Effector CD4-positive, alpha-beta T cell (primary cell): ENCODE data around the gene PKIG.

ENCODE experiments used
- DNase-seq: peaks from one replicate; pipeline ENCODE4 v3.0.0-alpha.2; 2020

Gene PKIG

DNA sequence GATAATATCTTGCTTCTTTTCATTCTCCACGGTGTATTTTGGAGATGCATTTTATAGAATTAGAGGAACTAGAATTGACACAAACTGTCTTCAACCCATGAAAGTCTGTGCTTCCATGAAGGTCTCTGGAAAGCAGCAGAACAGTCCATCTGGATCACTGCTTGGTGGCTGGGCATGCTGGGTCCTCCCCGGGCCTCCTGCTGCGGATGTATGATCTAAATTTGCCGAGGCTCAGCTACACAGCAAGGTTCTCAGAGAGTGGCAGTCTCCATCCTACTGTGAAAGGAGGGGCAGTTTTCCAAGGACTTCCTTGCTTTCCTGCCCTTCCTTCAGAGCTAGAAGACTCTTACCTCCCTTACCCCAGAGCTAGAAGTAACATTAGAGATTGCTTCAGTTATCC lies 15.1 kb downstream of the PKIG start:
- no peak for DNase-seq

DNA sequence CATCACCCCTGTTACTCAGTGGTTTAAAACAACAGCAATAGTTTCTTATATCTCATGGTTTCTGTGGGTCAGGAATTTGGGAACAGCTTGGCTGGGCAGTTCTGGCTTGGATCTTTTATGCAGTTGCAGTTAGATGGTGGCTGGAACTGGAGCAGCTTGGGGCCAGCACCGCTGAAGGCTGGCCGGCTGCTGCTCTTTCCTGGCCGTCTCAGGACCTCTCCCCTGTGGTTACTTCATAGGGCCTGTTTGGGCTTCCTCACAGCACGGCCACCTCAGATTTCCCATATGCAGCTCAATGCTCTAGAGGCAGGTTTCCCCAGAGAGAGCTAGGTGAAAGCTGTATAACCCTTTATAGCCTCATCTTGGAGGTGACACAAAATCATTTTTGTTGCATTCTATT lies 15.6 kb downstream of the PKIG start:
- no peak for DNase-seq

DNA sequence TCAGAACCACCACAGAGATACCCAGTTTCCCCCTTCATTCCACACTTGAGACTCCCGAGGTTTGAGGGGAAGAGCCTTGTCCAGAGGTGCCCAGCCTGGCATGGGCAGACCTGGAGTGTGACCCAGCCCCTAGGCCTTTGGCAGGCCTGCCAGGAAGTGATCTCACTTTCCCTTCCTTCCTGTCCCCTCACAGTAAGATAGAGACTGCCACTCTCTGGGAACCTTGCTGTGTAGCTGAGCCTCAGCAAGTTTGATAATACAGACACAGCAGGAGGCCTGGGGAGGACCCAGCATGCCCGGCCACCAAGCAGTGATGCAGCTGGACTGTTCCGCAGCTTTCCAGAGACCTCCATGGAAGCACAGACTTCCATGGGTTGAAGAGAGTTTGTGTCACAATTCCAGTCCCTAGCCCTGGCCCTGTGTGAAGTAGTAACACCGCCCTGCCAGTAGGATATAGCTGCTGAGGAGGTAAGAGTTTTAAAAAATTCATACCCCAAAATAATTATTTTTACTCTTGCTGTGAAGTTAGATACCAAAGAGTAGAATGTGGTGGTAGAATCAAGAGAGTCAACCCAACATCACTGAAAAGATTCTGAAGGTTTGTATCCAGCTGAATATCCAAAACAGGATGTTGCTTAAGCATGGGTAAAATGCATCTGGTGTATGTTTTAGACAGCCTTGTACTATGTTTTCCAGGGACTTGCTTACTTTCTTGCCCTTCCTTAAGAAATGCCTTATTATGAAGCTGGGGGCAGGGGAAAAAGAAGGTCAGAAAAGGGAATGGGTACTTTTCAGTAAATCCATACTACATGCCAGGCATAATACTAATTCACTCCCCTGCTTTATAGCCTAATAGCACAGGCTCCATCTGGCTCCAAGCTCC lies 16.3 kb downstream of the PKIG start:
- no peak for DNase-seq

DNA sequence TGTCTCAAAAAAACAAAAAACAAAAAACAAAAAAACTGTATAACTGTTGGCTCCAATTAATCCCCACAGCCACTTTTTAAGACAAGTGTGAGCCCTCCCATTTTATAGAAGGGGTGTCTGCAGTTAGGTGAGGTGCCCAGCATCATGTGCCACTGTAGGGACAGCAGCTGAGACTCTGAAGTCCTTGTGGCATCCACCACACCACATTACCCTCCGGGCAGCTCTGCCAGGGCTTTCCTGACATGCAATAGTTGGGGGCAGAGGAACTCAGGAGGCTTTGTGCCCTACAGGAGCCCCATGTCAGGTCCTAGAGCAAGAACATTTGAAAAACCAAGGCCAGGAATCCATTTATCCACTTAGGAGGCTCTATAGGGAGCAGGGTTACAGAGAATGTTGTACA lies 17.3 kb downstream of the PKIG start:
- no peak for DNase-seq

DNA sequence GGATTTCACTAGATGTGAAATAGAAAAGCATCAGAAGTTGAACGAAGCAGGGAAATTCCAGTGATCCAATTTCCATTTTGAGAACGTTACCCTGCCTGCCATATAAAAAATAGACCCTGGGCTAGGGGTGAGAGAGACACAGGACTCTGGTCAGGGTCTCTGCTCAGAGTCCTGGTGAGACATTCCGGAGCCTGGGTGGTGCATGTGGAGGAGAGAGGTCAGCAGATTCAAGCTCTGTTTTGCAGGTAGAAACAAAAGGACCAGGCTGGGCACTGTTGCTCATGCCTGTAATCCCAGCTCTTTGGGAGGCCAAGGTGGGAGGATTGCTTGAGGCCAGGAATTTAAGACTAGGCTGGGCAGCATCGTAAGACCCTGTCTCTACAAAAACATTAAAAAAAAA lies 17.9 kb downstream of the PKIG start:
- DNase-seq = no peak

DNA sequence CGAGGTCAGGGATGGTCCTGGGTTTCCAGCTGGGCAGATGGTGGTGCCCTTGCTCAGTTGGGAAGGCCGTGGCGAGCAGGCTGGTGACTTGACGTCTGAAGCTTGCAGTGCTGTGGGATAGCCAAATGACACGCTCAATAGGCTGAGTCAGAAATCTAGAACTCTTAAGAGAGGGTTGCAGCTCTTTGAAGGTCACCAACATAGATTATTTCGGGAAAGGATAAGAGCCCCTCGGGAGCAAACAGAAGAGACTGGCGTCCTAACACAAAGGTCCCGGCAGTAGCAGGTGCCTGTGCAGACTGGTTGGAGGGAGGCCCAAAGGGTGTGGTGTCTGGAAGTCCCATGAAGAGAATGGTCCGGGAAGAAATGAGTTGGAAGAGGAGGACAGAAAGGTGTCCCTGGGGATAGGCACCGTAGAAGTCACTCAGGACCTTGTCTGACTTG lies 18.4 kb downstream of the PKIG start:
- DNase-seq = no peak

DNA sequence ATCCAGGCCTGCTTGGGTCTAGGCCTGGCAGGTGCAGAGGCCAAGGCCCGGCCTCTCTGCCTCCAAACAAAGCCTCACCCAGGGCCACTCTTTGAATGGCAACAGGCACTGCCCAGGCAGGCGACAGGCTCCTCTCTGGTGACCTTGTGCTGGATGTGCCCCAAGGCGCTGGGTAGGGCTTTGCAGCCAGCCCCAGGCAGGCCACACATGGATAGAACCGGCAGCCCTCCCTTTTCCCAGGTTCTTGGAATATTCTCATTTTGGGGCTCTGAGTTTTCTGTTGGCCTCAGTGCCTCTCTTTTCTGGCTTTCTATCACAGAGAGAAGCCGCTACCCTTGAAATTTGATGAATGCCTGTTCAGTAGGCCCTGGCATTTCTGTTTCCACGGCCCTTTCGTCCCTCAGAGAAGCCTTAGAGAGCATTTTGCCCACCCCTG lies 18.9 kb downstream of the PKIG start:
- DNase-seq = no peak

DNA sequence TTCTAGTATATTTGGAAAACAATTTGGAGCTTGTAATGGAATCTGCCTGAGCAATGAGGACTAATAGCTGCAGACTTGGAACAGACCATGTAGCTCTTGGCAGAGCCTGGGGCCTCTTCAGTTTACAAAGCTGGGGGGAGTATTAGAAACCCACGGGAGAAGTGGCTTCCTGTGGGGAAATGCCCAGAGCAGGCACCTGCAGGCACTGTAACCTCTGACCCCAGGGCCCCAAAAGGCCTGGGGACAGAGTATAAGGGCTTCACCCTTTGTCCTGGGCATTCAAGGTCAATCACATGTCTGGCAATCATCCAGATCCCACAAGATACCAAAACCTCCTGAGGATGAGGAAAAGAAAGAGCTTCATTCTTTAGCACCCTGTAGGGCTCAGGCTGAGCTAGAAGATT lies 19.4 kb downstream of the PKIG start:
- DNase-seq = no peak

DNA sequence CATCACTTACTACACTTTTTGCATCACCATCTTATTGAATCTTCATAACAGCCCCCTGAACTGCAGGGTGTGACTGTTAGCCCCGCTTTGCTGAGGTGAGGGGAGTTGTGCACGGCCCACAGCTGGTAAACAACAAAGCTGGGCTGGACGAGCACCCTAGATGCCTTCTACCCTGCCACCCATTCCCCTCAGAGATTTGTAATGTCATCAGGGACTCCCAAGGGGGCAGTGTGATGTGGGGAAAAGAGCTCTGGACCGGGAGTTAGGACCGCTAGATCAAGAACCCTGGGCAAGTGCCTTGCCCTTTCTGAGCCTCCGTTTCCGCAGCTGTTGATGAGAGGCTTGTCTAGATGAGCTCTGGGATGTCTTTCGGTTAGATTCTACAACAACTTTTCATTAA lies 20.9 kb downstream of the PKIG start:
- no peak for DNase-seq

DNA sequence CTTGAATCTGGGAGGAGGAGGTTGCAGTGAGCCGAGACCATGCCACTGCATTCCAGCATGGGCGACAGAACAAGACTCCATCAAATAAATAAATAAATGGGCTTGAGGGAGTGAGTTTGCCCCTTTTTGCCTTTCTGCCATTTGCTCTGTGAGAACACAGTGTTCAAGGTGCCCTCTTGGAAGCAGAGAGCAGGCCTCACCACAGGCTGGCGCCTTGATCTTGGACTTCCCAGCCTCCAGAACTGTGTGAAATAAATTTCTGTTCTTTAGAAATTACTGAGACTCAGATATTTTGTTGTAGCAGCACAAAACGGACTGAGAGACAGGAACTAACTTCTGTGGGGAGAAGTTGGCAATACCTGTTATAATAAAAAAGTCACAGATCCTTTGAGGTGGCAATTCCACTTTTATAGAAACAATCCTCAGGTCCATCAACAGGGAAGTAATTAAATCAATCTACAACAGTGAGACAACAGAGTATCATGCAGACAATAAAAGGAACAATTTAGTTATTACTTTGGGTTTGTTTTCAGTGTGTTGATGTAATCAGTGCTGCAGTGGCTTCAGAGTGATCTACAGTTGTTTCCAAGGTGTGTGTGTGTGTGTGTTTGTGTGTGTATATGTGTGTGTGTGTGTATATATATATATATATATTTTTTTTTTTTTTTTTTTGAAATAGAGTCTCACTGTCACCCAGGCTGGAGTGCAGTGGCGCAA lies 24.5 kb downstream of the PKIG start:
- no peak for DNase-seq

DNA sequence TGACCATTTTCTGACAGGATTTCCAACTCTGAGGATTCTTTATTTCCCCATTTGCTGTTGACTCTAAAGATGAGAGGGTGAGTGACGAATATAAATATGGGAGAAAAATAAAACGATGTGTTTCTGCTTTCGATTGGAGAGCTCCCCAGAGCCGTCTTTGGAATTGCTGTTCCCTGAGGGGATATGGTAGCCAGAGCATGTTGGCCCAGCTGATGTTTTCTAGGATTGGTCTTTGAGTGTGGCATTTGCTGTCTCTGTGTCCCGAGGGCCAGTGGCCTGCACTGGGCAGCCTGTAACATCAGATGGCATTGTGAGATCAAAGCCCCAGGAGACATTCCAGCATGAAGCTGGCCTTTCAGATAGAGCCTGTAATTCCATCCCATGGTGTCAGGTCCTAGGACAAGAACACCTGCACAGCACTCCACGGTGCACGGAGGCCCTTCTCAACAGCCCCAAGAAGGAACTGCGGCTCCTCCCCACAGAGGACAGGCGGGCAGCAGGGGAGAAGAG lies 26.7 kb downstream of the PKIG start:
- no peak for DNase-seq

DNA sequence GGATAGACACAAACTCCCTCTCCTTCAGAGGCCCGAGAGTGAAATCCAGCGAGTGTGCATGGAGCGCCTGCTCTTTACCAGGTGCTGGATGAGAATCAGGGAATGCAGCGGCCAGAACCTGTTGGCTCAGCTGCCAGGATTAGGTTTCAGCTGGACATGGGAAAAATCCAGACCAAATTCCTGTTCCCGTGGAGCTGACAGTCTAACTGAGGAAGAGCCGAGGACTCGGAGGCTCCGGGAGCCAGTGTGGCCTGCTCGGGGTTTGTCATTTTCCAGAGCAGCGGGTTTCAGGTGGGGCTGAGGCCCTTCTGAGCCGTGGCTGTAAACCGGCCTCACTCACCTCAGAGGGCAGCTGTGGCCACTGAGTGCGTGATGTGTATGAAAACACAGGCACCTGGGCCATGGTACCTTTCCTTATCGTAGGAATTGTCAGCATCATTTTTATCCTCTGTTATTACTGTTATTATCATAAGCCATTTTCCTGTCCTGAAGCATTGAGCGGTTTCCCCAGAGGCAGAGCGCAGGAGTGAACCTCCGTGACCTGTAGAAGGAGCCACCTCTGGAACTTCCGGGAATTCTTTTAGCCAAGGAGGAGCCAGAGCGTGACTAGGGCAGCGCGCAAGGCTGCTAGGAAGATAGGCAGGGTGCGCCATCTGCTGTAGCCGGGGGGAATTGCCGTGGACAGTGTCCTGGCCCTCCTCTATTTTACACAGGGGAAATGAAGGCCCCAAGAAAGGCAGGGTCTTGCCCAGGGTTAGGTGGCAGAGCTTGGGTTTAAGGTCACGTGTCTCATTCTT lies 27.3 kb downstream of the PKIG start:
- DNase-seq = peak; percentile 75

DNA sequence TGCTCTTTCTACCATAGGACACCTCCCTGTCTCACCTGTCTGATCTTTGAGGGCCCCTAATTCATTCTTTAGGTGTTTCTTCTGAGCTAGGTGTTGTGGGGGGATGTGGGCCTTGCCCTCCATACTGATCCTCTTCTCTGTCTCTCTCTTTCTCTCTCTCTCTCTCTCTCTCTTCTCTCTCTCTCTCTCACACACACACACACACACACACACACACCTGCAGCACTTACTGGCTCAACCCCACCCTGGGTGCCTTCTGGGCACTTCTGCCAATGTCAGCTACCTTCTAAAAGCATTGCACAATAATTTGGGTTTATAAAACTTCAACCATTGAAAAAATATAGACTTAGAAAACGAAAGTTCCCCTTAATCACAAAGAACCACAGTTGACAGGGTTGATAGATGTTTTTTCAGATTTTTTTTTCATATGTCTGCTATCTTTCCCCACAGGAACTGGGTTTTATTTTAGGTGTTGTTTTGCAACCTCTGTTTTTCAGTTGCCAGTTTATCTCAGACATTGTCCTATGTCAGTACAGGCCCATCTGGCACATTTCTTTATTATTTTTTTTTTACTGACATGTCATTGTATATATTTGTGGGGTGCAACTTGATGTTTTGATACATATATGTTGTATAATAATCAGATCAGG lies 28.1 kb downstream of the PKIG start:
- no peak for DNase-seq

DNA sequence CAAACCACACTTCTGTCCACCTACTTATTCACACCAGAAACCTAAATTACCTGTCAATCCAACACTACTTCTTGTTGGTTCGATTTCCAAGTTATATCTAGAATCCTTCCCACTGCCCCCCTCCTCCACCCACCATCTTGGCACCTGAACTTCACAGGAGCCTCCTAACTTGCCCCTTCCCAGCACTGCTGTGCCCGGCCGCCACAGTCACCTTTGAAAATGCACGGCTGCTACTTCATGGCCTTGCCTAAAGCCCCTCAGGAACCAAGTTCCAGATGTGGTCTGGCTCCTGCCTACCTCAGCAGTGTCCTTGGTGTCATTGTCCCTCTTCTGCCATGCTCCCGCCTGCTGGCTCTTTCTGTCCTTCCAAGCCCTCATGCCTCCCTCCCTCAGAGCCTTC lies 31.2 kb downstream of the PKIG start:
- no peak for DNase-seq

DNA sequence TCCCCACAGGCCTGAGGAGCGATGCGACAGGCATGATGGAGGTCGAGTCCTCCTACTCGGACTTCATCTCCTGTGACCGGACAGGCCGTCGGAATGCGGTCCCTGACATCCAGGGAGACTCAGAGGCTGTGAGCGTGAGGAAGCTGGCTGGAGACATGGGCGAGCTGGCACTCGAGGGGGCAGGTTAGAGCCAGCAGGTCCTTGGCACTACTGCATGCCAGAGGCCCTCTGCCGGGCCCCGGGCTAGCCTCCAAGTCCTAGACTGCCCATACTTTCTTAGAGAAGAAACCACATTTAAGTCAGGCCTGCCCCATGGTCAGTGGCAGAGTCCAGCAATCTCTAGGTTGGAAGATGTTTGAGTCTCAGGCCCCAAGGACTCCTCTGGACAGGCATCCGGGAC lies 32.1 kb downstream of the PKIG start:
- DNase-seq = no peak

DNA sequence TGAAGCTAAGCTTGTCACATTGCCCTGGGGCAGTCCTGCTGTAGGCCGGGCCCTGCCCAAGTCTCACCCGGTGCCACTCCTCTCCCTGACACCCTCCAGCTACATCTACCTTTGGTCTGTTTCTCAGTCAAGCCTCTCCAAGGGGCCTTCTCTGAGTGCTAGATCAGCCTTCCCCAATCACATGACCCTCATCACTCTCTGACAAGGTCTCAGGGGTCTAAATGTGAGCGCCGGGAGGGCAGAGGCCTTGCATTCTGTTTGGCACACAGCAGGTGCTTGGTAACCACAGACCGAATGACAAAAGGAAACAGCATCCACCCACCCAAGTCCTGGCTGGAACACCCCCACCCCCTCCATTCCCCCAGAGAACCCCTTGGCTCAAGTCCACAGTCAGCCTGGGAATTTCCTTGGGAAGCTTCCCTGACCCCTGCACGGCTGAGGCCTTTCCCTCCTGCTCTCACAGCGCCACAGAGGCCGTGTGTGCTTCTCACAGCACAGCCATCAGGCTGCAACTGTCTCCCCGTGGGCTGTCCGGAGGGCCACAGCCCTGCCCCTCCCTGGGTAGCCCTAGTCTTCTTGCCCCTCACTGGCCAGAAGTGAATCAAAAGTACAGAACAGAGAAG lies 32.9 kb downstream of the PKIG start:
- DNase-seq = no peak

DNA sequence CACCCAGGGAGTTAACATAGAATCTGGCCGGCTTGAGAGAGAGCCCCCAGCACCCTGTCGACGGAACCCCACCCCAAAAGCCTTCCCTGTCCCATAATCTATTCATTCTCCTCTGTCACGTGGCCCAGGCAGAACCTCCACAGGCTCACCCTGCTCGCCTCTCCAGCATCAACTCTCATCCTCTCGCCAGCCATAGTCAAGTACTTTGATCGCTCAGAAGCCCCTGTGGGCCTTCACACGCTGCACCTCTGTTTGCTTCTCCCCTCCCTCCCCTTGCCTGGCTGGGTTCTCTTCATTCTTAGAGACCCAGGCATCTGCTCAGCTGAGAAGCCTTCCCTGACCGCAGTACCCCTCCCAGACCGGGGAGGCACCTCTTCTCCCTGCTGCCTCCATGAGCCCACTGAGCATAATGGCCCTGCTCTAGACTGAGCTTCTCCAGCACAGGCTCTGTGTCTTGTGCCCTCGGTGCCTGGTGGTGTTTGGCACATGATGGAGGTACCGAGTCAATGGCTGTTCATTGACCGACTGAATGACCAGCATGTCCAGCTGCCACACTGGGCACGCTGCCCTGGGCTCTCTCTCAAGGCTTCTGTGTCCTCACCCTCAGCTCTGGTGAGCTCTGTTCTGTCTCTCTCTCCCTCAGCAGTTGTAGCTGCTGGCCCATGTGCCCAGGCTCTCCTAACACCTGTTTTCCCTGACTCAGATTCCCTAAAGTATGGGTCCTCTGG lies 33.7 kb downstream of the PKIG start:
- no peak for DNase-seq

DNA sequence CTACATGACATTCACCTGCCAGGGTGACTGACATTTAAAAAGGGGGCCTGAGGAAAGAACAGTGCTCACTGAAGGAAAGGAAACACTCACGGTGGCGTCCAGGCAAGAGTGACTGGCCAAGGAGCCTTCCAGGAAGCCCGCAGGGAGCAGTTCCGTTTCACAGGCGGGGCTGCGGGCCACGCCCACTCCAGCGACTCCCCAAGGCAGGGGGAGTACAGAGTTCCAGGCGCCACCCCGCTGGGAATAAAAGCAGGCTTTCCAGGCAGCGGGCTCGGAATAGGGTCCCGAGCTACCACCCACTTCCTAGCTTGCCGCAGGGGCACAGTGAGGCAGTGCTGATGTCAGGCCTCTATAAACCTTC lies 34.2 kb downstream of the PKIG start:
- no peak for DNase-seq

DNA sequence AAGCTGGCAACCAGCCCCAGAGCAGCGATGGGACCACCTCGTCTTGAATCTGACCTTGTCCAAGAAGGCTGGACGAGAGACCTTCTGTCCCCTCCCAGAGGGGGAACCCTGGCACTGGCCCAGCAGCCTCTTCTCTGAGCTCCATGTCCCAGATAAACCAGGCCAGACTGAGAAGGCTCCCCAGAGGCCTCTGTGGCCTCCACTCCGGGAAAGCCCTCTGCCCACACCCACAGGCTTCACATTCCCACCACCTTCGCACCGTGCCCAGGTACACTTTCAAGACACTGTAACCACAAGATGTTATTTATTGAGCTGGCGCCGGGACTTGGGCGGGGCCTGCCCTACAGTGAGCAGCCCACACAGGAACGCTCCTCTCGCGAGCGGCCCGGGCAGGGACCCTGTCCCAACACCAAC lies 35.9 kb downstream of the PKIG start:
- no peak for DNase-seq

DNA sequence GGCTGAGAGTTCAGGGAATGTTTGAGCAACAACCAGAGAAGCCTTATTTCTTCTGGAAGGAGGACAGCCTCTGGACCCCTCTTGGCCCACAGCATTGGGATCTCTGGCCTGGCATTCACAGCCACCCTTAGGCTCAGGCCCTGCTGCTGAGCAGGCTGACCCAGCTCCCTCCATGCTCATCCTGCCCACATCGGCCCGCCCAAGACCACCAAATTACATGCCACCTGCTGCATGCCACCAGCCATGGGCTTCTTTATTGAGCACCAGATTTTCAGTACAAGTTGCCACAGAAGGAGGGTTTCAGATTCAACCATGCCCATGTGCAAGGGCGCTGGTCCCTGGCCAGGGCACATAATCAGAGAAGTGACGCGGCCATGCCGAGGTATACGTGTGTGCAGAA lies 36.9 kb downstream of the PKIG start:
- DNase-seq = no peak

DNA sequence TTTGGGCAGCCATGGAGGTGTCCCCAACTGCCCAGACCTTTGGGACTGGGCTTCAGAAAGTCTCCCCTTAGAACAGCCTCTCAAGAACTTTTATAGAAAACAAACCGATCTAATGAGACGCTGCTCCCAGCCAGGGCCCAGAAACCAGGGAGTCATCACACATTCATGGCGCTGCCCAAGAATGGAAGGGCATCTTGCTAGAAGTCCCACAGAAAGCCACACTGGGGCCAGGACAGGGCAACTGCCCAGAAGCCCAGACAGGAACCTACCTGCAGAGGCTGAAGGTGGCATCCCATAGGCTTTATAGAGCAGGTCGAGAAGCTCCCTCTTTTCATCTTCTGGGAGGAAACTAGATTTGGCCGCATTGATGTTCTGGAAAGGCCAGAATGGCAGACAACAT lies 37.7 kb downstream of the PKIG start:
- no peak for DNase-seq

DNA sequence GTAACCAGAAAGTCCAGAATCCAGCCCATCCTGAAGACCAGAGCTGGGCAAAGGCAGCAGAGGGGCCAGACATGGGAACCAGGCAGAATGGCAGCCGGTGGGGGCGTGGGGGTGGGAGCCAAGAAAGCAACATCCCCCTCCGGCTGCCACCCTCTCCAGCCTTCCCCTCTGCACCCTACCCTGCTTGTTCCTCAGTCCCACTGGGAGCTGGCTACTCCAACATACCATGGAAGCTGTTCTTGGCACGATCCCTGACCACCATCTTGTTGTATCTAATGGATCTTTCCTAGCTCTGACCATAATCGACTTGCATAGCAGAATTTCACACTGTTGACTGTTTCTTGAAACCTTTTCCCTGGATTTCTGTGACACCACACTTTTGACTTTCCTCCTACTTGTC lies 38.9 kb downstream of the PKIG start:
- no peak for DNase-seq
